Central memory CD4-positive, alpha-beta T cell (primary cell): ENCODE measurements around the gene RAP2A.

ENCODE experiments used
- DNase-seq: peaks from one replicate; pipeline ENCODE4 v3.0.0; 2022

RAP2A gene

DNA sequence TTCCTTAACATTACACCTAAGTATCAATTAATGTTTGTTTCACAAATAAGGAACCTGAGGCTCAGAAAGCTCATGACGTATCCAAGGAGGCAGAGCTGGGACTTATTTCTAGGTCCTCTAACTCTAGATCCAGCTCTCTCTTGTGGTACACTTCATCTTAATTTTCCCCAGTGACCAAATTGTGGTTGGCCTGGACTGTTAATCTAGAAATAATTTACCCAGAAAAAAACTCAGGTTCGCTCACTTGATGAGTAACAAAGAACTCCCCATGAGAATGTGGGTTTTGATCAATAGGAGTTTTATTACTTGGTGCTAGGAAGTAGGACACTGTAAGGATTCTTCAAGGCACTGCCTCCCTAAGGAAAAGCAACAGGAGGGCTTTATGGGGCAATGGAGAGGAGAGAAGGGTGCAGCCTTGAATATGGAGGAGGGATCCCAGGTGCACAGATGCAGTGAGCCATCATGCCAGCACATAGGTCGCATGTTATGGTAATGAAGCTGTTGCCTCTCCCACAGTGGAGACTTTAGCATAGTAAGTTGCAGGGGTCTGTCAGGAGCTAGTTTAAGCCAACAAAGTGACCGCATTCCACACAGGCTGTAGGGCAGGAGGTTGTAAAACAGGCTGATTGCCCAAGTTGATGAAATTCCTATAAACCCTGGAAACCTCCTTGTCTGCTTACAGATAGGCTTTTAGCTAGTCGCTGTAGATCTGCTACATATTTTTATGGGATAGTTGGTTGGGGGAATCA is 14.7 kb downstream of the RAP2A start:
- no peak for DNase-seq

DNA sequence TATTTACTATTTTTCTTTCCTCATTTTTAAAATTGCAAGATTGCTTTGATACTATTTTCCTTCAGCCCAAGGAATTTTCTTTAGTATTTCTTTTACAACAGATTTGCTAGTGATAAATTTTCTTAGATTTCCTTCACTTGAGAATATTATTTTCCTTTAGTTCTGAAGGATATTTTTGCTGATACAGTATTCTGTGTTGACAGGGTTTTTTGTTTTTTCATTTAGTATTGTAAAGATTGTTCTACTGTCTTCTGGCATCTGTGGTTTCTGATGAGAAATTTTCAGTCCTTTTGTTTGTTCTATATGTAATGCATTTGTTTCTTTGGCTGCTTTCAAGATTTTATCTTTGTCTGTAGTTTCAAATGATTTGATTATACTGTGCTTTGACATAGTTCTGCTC is 20.7 kb downstream of the RAP2A start:
- DNase-seq, result no peak

DNA sequence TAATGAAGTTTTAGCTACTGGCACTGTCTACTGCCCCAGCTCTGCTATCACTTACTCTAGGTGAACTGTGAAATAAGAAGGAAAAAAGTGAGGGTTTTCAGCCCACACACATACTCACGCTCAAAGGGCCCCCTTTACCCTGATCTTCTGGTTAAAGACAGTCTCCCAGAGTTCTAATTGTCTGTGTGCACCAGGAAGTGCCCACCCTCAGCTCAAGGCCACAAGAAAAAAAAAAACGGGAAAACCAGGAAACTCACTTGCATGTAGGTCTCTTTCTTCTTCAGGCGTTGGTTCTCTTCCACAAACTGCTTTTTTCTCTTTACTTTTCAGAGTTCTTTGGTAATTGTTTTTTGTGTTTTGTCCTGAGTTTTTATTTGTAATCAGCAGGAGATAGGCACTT is 22.1 kb downstream of the RAP2A start:
- DNase-seq, result no peak

DNA sequence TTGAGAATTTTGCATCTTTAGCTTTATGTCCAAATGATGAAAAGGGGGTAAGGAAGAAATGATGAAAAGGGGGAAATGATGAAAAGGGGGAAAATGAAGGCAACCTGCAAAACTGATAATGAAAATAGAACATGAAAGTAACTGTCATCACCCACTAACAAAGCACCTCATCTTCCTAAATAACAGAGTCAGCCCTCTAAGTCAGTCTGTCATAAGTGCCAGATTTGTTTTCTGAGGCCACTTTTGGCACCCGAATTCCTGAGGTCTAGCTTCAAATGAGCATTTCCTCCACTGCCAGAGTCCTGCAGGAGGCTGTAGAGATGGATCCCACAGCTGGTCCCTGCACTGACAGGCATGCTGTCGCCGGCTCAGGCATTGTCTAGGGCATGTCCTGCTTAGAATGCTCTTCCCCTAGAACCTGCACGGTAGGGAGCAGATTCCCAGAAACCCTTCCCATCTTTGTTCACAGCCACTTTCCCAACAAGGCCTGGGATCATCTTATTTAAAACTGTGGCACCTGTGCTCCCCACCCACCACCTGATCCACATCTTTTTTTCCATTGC is 25.3 kb downstream of the RAP2A start:
- DNase-seq, result no peak

DNA sequence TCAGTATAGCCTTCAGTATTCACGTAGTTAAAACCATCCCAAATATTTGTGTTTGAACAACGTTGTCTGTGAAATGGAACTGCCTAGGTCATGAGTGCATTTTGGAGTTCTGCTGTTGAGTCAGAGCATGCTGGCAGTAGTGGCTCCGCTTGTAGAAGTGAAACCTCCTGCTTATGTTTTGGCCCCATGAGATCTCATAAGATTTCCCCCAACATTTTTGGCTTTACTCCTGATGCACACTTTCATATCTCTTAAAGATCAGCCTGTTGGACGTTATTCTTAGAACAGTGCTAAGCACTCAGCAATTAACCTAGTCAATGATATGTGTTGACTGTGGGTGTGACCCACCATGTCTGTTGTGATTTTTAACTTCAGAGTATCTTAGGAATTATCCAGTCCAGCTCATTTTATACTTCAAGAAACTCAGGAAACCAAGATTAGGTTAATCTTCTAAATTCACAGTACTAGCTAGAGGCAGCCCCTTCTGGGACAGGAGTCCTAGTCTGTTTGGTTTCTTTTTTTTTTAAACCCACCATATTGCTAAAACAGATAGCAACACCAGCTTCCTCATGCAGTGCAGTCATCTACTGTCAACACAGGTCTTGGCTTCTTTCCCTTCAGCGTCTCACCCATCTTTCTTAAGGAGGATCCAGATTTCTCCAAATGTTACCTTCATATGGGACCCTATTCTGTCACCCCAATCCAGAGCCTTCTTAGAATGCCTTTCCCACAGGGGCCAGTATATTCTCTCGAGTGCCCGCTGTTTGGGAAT is 26.2 kb downstream of the RAP2A start:
- DNase-seq, result no peak

DNA sequence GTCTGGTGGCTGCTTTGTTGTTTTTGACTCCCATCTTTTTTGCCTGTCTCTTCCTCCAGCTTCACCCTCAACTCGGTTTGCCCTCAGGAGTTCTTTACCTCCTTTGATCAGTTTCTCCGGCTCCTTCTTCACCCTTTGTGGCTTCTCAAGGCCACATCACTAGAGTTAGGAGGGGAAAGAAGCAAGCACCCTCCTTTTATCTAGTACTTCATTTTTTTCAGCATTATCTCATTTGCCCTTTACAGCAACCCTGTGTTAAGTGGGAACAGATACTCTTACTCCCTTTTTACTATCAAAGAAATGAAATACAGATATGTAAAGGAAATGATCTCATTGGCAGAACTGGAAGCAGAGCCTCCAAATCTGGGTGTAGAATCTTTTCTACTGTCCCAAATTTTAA is 26.9 kb downstream of the RAP2A start:
- DNase-seq, result no peak

DNA sequence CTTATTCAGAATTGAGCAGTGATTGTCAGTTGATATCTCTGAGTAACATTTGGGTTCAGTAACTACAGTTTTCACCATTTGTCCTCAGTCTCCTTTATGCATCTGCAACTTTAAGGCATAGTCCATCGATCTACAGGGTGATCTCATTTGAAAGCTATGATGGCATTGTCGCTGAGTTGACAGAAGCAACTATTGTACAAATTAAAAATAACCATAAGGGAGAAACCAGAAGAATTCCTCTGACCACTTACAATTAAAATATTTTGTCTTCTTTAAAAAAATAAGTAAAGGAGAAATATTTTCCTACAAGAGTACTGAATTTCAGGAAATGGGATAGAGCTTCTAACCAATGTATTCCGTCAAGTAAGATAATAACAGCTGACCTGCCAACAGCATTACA is 30.6 kb downstream of the RAP2A start:
- no peak for DNase-seq

DNA sequence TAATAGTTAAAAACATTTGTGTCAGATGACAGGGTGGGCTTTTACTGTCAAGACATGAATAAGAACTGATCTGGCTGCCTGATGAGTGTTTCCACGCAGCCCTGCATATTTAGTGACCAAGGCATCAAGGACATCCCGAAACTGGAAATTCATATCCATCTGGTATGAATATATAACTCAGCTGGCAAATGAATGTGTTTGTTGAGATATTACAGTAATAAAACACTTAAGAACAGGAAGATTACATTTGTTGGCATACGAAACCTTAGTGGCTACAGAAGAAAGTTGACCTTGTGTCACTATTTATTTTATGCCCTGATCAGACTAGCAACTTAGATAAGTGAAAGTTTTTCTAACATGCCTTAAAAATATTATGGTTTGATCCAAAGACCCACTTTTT is 32.8 kb downstream of the RAP2A start:
- no peak for DNase-seq

DNA sequence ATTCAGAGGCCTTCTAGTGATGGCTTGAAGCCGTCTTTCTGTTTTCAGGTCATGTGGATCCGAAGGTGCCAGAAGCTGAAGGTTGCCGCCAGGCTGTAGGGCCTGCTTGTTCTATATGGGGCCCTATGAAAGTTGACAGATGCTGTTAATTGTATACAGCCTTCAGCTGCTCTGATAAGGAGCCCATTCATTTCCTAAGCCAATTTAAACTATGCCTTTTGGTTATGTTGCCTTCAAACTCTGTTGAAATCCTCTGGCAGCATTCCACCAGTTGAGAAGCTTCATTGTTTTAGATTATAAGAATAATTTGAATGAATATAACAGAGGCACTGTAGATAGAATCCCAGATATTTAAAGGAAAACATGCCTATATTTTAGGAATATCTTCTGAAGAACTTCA is 34.4 kb downstream of the RAP2A start:
- DNase-seq, result no peak

DNA sequence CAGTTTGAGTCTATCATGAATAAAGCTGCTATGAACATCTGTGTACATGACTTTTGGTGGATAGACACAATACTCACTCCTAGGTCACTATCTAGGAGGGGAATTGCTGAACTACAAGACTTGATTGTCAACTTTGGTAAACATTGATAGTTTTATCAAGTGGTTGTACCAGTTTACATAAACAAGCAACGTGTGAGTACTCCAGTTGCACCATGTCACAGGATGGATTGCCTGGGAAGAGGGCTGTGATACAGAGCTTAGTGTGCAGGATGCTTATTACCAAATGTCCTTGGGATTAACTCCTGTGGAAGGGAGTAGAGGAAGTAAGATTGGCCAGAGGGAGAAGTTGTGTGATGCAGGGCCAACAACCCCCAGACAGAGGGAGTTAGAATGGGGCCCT is 37.7 kb downstream of the RAP2A start:
- no peak for DNase-seq

DNA sequence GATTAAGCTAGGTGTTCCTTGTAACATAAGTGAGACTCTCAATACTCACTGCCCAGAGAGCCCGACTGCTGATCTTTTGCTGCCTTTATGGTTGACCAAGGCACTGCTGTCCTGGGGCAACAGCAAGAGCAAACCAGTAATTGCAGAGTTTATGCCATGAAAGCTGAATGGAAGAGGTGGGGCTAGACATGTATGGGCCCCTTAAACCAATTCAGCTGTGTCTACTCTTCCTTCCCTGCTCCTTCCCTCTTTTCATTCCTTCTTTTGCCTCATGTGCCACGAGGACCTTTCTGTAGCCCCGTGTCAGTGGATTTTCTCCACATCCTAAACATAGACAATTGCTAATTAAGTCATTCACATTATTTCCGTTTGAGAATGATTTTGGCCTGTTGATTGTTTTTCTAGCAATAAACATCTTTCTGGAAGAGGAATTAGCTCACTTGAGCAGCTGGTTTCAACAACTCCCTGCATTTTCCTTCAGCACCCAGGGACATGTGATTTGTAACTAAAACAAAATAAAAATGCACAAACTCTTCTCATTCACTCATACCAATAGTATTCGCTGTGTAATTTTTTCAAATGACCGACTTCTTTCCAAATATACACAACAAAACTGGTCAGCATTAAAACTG is 40.5 kb downstream of the RAP2A start:
- DNase-seq, result no peak

DNA sequence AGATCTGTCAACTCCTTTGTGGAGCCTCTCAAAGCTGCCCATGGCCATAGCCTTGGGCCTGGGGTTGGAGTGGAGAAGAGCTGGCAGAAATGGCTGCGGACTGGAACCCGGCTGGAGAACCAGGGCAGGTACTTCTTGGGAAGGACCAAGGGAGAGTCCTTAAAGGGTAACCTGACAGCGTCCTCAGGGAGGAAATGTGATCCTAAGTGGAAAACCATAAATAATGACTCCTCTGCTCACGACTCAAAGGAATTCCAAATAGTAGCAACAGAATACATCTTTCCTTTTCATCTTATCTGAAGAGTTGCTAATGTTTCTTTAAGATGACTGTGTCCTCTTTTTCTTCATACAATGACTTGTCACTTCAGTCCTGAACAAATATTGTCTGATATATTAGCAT is 41.0 kb downstream of the RAP2A start:
- no peak for DNase-seq

DNA sequence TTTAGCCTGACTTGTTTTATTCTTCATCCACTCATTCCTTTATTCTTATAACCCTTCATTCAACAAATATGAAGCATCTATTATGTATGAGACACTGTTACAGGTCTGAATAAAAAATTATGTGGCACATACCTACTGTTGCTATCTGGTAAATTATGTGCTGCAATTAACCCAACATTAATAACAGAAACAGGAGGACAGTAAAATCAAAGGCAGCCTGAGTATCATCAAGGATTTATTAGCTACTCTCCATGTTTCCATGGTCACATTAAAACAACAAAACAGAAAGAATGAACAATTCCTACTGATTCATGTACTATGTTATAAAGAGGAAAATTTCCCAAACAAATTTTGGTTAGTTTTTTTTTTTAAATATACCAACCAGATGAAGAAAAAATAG is 43.9 kb downstream of the RAP2A start:
- no peak for DNase-seq

DNA sequence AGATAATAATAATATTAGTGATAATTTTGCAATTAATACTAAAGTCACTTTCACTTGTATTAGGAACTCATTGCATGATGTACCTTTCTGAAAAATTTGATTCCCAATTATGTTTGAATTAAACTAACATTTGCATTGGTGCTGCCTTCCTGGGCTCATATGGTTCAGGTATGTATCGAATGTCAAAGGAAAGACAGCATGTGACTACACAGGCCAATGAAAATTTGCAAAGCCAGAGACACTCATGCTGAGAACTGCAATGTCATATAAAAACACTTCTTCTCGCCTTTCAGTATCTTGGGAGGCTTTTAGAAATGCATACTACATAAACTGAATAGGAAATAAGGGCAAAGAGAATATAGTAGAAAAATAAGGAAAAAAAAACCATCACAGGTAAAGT is 44.3 kb downstream of the RAP2A start:
- no peak for DNase-seq

DNA sequence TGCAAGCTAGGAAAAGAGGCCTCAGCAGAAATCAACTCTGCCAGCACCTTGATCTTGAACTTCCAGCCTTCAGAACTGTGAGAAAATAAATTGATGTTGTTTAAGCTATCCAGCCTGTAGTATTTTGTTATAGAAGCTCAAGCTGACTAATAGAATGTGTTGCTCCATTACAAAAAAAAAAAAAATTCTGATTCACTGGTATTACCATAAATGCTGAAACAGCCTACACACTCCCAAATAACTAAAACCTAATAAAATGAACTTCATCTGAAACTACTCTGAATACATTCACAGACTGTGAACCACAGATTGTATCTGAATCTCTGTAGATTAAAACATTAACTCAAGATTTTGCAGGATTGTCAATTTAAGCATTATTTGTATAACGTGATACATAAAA is 49.5 kb downstream of the RAP2A start:
- no peak for DNase-seq

DNA sequence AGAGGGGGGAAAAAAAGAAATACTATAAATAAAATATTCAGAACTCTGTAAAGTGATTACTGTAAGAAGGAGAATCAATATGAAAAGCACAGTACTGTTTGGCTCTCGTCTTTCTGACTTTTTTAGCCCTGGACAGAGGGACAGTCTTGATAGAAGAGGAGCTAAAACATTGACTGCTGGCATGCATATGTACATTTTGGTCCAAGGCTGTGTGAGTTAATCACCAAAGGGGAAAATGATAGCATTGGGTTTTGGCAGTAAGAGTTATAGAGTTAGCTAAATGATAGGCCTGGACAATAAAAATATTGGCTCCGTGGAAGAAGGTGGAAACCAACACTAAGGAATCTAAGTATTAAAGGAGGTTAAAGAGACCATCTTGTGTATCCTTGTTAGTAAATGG is 50.3 kb downstream of the RAP2A start:
- DNase-seq, result no peak

DNA sequence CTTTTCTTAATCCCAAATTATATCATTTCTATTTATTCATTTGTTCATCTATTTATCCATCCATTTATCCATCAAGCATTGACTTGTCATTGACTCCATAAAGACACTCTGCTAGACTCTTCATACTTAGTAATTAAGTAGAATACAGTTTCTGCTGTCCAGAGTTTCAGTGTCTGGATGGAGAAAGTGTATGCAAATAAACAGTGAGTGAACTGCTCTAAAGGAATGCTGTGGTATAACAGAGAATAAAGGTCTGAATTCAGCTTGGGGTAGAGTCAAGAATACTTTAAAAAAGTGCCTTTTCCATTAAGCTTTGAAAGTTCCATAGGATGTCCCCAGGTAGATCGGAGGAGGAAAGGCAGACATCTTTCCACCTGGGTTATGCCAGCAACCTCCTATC is 51.4 kb downstream of the RAP2A start:
- no peak for DNase-seq

DNA sequence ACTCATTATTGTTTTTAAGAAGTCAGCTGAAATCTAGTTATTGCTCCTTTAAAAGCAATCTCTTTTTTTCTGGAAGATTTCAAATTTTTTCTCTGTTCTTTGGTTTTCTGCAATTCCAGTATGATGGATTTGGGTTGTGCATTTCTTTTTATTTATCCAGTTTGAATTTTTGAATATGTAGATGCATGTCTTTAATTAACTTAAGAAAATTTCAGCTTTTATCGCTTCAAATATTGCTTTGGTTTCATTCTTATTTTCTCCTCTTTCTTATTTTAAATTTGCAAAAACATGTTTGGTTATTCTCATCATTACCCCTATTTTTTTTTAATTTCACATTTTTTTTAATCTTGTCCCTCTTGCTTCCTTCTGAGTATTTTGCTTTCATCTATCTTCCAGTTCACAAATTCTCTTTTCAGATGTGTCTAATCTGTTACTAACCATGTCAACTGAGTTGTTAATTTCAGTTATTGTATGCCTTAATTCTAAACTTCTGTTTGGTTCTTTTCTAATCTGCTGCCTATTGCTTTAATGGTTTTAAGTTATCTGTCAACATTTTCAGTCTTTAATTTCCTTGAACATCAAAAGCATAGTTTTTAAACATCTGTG is 56.8 kb downstream of the RAP2A start:
- no peak for DNase-seq

DNA sequence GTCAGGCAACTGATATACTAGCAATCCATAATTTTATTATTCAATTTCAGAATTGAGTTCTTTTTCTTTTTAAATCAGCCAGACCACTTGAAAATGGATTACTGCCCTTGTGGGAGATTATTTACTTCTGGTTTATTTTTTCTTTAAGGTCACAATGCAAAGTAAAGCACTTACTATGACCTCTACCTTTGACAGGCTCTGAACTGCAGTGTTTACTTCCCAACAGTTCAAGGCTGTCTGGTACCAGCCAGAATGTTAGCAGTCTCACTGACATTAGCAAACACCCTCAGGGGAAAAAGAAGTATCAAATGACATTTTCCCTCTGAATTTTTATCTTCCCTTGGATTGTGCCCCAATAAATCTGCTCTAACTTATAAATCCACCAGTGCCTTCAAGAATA is 57.5 kb downstream of the RAP2A start:
- no peak for DNase-seq

DNA sequence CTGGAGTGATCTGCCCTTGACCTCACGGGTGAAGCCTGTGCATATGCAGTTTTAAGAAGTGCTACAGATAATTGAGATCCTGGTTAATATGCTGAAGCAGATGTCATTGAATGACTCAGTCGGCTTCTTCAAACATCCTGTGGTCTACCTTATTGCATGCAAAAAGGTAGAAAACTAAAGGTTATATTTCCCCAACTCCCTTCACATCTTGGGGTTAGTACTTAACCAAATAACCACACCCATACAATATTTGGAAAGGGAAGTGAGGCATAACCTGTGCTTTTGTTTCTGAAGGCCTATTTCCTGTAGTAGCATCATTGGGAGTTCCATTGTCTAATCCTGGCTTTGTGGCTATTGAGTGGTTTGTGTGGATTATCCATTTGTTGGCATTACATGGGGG is 58.3 kb downstream of the RAP2A start:
- DNase-seq, result no peak

DNA sequence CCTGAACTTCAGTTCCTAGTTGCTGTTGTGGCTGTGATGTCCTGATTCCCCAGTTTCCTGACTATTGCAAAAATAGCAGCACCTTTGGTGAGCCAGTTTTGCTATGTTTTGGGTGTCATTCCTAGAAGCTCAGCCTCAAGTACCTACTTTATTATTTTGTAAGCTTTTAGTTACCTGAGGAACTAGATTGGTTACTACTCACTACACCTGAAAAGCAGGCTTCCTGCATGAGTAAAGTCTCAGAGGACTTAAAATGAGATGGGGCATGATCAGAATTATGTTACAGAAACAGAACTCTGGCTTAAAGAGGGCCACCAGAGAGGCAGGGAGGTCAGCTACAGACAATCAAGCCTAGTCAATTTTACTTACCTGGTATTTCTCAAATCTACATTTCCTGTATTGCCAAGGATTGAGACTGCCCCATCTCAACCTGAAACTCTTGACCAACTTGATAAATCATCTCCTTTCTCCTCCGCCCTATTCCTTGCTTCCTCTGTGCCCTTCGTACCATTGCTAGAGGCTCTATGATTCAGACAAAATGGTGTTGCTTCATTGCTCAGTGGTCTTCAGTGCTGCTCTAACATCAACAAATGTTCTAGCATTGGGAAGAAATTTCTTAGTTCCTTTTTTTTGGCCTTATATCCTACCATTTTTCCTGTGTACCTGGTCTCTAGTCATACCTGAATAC is 58.9 kb downstream of the RAP2A start:
- DNase-seq, result no peak

DNA sequence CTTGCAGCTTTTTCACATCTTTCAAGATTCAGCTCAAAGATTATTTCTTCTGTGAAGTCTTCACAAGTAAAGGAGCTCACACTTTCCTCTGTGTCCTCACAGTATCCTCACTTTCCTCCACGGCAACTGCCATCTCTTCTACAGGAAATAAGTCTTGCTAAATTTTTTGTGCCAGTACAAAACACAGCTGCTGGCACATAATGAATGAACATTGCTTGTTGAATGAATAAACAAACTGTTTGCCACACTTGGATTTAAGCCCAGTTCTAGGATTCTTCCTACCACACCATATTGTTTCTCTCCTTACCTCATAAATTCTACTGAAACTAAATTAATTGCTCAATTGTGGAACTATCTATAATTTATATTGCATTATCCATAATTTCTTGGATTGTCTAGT is 59.5 kb downstream of the RAP2A start:
- DNase-seq, result no peak

DNA sequence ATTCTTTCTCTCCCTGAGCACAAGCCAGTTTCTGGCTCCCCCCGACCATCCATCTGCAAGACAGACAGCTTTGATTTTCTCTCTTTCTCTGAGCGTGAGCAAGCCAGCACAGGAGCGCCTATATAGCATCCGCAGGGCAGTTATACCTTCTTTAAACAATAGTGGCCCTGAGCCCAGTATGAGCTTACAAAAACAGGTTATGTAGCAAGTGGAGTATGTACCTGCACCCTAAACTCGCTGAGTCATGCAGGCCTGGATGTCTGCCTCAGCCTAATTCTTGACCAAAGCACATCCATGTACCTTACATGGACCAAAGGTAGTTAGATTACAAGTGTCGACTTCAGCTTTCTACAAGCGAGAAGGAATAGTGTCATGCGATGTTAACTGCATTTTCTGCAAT is 61.7 kb downstream of the RAP2A start:
- DNase-seq, result no peak
